ENCODE results near the gene BABAM2. TPM values are rescaled to one million over a fixed set of nuclear protein-coding genes. Genes with fewer than 3 reads are reported as not detected.
A peak's percentile ranks its signal among the peaks of the same experiment; 100 is the strongest.

The BABAM2 gene
- total and polyA plus RNA-seq, 2 of the 4 experiments (the other 2 are of a cell fraction) = 20.9 to 23.1 TPM

- POLR2A ChIA-PET (ENCODE audit: unreplicated experiment) = no interaction called here
- Histone ChIP-seq H3K79me1 (ENCODE audit: low read depth in 1 of 2, low read length in 2 of 2) (peaks cover 15 to 18% of the 10 kb centered on the region in 2 experiments; a peak in 3 of 4 replicates), H2AFZ (replicated peaks; ENCODE audit: low read length, poor library complexity) (no peak overlapping the region), H3K4ac (ENCODE audit: low read depth, low read length) (no peak overlapping the region), H3K56ac (ENCODE audit: extremely low read depth, insufficient read depth, low read length) (no peak overlapping the region), H4K5ac (ENCODE audit: low read depth, low read length) (no peak overlapping the region), H2AK9ac (replicated peaks; ENCODE audit: low read depth, low read length, poor library complexity) (no peak overlapping the region), H2BK120ac (ENCODE audit: low read depth, low read length) (0 out of 2 replicates have a peak overlapping the region, but pooled peaks have one; percentile 45), H2BK20ac (ENCODE audit: low read depth, low read length) (no peak overlapping the region; the same call in 1 of the 2 replicates), H3K27ac (ENCODE audit: insufficient read depth, low read length) (no peak overlapping the region), H4K8ac (ENCODE audit: low read depth in 2 of 2, low read length in 2 of 2) (no peak overlapping the region), H2BK15ac (ENCODE audit: low read depth, low read length) (no peak overlapping the region), H3K27me3 (ENCODE audit: control insufficient read depth, insufficient read depth, low read length) (no peaks in the 10 kb centered on the region), H2BK5ac (ENCODE audit: low read depth, low read length, poor library complexity, severe bottlenecking) (no peak overlapping the region), H4K91ac (ENCODE audit: insufficient read depth, low read depth, low read length) (no peak overlapping the region), H3K9me1 (ENCODE audit: insufficient read depth, low read length) (peaks cover 7% of the 10 kb centered on the region), H3K23ac (ENCODE audit: low read depth, low read length) (no peak overlapping the region), H3K4me2 (ENCODE audit: low read depth, low read length) (no peak overlapping the region), H3K14ac (replicated peaks; ENCODE audit: low read depth, low read length) (peak overlapping the region; percentile 22; the same call in 1 of the 2 replicates), H2AK5ac (ENCODE audit: low read depth, low read length) (peak overlapping the region; percentile 33; the same call in 1 of the 2 replicates), H3K18ac (ENCODE audit: low read depth, low read length) (peak overlapping the region; percentile 48; the same call in 1 of the 2 replicates), H3K9me3 (ENCODE audit: control insufficient read depth, insufficient read depth, low read length) (no peaks in the 10 kb centered on the region), H3K4me1 (ENCODE audit: control insufficient read depth, insufficient read depth, low read length) (peaks cover 19% of the 10 kb centered on the region), H3K9ac (ENCODE audit: low read depth, low read length) (no peak overlapping the region), H3K4me3 (ENCODE audit: insufficient read depth, low read depth, low read length) (no peak overlapping the region), H3K36me3 (ENCODE audit: control insufficient read depth, insufficient read depth, low read length) (no peaks in the 10 kb centered on the region), H4K20me1 (ENCODE audit: insufficient read depth, low read length) (no peaks in the 10 kb centered on the region)
- TF ChIP-seq USF2 (IDR thresholded peaks at IDR 0.05; ENCODE audit: low read depth, low read length) (no peak), MAZ (IDR thresholded peaks at IDR 0.05; ENCODE audit: borderline replicate concordance, low read depth, low read length) (no peak), SMC3 (IDR thresholded peaks at IDR 0.05; ENCODE audit: low read depth, low read length) (no peak), RAD21 (IDR thresholded peaks at IDR 0.05; ENCODE audit: low read length) (no peak), POLR2A (IDR thresholded peaks at IDR 0.05; ENCODE audit: low read depth, low read length) (no peak), MXI1 (IDR thresholded peaks at IDR 0.05; ENCODE audit: borderline replicate concordance, low read depth, low read length) (no peak), MAFK (IDR thresholded peaks at IDR 0.05; ENCODE audit: low read depth, low read length) (no peak), CEBPB (IDR thresholded peaks at IDR 0.05; ENCODE audit: low read depth, low read length) (no peak), FOS (IDR thresholded peaks at IDR 0.05; ENCODE audit: low read depth, low read length) (no peak), CTCF (conservative IDR thresholded peaks at IDR 0.05; ENCODE audit: low read depth, low read length) (no peak), BHLHE40 (IDR thresholded peaks at IDR 0.05; ENCODE audit: low read depth, low read length) (no peak)
- TF ChIP-seq, protein P1, sequence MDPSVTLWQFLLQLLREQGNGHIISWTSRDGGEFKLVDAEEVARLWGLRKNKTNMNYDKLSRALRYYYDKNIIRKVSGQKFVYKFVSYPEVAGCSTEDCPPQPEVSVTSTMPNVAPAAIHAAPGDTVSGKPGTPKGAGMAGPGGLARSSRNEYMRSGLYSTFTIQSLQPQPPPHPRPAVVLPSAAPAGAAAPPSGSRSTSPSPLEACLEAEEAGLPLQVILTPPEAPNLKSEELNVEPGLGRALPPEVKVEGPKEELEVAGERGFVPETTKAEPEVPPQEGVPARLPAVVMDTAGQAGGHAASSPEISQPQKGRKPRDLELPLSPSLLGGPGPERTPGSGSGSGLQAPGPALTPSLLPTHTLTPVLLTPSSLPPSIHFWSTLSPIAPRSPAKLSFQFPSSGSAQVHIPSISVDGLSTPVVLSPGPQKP (IDR thresholded peaks at IDR 0.05; ENCODE audit: borderline replicate concordance, low read depth, low read length) = no peak
- intact Hi-C loops (cut with micrococcal nuclease) (no loop called here), dilution Hi-C loops (cut with HindIII; ENCODE audit: low sequenced_read_pairs, unreplicated experiment) (no loop called here), in situ Hi-C loops (cut with MboI; ENCODE audit: low sequenced_read_pairs) (no loop called here)
- CTCF ChIA-PET = no interaction called here
- 90% methylated on average over 2 of the region's 4 CpGs; no CpG with 5 or more reads in 1 of the 2 experiments for WGBS, 2 experiments (ENCODE audit: extremely low coverage in 2 of 2, insufficient read length in 1 of 2)
- no peak for DNase-seq
- no peak for ATAC-seq (ENCODE audit: low read depth)
- no TSS peak for BruUV-seq (replicated peaks)
These were observed 208.1 kb downstream of the BABAM2 start for GRCh38 chr2:28098501-28099225.
